ENCODE measurements around the gene MYOM1.

Gene MYOM1

DNA sequence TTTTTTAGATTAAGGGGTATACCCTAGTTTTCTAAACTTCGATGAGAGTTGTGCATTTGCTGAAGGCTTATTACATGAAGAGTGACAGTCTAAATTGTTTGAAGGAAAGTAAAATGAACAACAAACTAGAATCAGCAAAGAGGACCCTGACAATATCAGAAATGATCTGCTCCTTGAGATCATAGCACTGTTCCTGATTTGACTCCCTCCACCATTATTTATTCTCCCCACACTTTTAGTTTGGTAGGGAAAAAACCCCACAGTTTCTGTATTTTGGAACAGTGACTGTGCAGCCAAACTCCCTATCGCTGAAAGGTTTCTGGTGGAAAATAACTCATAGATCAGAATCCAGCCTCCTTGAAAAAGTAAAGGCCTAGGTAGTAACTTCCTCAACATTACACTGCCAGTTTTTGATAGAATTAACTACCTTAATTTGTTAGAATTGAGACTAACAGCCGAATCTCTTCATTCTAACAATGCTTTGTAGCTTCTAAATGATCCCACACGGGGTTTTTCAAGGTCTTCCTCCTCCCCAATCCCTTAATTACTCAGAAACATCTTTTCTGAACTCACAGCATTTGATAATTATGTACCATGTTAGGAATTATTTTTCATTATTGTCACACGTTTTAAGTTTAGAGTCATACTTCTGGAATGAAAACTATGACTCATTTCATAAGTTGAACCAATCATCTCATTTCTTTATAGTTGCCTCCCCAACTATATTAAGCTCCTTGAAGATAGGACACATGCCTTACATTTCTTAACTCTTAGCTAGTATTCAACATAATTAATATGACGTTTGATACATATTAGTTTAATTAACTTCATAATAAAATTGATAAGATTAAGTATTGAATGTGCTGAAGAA lies 30.7 kb upstream of the MYOM1 start:
- DNase-seq (ENCODE audit: low read depth in 2 of 3, low spot score in 1 of 3) = no peak

DNA sequence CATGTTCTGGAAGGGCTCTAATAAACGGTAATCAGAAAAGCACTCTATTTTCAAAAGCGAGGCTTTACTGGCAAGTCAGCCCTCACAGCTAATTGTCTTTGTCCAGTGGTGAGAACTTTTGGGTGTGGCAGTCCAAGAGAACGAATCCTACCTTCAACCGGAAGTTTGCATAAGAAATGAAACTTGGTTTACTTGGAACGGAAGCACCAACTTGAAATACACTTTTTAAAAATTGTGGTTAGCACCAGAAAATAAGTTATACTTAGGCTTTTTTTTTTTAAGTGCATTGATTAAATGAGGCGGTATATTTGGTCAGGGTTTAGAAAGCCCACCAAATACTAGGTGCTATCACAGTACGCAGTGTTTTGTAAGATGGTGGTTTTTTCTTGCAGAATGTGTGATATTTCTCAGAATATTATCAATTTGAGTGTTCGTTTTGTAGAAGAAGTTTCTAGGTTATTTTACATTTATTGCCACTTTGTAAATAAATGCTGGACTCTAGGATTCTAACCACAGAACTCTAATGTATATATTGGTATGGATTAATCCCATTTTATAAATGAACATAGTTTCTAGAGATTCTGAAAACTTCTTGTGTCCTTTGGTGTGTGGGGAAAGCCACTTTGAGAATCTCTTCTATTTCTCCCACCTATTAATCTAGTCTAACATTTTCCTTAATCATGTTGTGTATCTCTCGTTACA lies 29.0 kb upstream of the MYOM1 start:
- no peak for DNase-seq (ENCODE audit: low read depth in 2 of 3, low spot score in 1 of 3)

DNA sequence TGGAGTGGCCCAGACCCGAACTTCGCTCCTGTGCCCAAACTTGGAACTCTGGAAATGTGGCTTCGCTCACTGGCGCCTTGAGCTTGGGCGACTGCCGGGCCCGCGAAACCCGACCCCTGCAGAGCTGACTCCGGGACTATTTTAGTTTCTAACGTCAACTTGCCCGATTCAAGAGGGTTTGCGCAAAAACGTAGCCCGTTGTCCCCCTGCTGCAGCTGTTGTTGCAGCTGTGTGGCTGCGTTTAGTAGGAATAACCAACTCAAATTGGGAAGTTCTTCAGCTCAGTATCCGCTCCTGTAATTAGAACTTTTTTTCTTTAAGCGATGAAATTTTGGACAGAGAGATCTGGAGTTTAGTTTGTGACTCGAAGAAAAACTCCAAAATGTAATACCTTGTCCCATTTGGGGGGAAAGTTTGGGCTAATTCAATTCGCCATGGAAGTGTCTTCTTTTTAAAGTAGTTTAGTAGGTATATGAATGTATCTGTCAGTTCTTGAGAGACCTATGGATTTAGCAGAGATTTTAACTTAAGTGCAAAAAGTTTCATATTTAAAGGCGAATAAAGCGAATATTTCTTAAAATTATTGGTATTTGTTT lies 28.4 kb upstream of the MYOM1 start:
- DNase-seq (ENCODE audit: low read depth in 2 of 3, low spot score in 1 of 3) = no peak

DNA sequence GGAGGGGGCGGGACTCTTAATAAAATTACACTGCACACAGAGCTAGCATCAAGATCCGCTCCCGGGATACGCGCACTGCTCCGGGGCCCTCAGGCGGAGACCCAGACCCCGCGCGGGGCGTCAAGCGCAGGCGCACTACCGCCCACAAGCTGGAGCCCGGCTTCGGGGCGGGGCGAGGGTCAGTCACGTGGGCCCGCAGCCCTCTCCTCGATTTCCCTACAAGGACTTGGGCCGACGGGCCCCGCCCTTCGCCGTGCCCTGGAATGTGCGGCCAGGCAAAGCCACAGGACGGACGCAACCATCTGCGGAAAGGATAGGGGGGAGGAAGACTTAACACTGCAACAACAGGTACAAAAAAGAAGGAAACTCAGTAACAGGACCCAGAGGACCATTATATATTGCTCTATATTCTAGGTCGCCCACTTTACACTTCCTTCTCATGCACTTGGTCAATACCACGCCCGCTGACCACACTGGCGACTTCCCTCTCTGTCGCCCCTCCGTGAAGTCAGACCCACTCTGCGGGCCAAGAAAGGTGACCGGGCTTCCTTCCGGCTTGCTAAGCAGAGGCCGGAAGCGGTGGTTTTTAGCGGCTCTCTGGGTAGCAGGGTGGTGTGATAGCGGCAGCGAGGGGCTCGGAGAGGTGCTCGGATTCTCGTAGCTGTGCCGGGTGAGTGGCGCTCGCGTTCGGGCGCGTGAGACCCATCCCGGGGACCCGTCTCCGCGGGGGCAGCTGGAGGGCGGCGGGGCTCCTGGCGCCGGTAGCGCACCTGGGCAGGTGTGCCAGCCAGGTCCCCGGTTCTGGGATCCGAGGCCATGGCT lies 27.7 kb upstream of the MYOM1 start, which contains the start of gene MYL12A:
MYL12A (plus strand) TSS at position 562 of the 822 bp plus-strand sequence. CDS start 5,447 bp downstream, outside the sequence.
- peak; percentile 93 to 98 (median 96) for DNase-seq (ENCODE audit: low read depth in 2 of 3, low spot score in 1 of 3)

DNA sequence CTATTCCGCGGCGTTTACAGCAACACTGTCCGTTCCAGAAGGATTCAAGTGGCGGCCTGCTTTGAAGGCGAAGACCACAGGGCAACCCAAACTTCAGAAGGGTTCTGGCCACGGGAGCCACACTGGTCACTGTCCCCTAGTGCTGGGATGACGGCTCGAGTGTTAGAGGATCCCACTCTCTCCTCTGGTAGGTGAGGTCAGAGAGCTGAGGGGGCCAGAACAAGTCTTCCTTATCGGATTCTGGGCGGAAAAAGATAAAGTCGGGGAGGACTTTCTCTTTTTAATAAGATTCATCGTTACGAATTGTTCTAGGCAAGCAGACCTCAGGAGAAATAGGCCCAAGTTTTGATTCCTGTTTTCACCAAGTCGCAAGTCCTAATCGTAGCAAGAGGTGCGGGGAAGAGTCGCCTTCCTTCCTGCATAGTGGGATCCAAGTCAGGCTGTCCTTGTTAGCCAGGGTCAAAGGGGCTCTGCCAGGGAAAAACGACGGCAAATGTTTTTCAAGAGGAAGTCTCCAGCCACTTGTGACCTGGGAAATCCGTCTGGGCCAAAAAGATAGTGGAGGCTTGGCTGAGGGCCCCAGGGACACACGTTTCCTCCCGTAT lies 27.0 kb upstream of the MYOM1 start:
- no peak for DNase-seq (ENCODE audit: low read depth in 2 of 3, low spot score in 1 of 3)

DNA sequence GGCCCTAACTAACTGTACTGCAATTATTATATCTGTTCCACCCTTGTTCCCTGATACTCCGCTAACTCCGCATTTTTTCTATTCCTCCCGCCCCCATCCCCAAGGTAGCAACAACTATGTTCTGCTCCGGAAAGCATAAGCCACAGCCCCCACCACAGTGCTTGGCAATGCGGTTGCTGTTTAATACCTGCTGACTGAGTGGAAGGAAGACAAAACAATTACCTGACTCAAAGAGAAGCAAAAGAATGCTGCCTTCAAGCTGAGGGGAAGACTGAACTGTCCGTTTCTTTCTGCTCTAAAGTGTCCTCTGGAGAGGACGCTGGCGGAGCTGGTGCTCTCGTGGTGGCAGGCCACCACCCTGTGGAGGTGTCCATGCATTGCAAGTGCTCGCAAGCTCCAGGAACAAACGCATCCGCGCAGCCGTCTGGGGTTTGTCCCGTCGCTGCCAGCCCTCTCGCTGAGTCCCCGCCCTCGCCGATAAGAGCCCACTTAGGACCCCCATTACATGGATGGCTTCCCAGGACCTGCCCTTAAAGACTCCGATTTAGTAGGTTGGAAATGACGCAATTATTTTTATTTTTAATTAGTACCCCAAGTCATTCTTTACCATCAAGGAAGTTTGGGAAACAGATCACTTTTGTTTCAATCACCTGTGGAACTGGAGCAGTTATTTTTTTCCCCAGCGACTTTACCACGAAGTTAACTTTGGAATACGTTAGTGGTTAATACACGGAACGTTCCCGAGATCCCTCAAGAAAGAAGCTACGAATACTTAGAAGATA lies 26.3 kb upstream of the MYOM1 start:
- DNase-seq (ENCODE audit: low read depth in 2 of 3, low spot score in 1 of 3) = peak; percentile 74 to 78 (median 75)

DNA sequence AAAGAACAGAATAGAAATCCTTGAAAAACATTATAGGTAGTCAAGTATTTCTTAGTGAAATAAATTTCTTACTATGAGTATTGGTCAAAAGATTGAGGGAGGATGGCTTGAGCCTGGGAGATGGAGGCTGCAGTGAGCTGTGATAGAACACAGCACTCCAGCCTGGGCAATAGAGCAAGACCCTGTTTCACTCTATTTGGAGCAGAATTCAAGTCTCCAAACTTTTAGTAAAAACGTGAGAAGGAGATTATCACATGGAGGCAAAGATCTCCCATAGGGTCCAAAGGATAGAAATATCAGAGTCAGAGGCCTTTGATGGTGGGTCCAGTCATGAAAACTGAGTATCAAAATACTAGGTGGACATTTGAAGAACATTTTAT lies 25.4 kb upstream of the MYOM1 start:
- DNase-seq (ENCODE audit: low read depth in 2 of 3, low spot score in 1 of 3) = no peak

DNA sequence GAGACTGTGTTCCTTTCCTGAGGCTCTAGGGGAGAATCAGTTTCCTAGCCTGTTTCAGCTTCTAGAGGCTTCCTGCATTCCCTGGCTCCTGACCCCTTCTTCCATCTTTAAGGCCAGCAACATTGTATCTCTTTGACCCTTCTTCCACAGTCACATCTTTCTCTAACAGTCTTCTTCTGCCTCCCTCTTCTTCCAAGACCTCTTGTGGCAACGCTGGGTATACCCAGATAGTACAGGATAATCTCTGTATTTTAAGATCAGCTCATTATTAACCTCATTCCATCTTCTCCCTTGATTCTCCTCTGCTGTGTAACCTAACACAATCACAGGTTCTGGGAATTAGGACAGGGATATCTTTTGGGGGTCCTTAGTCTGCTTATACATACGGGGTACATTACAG lies 19.0 kb upstream of the MYOM1 start:
- no peak for DNase-seq (ENCODE audit: low read depth in 2 of 3, low spot score in 1 of 3)

DNA sequence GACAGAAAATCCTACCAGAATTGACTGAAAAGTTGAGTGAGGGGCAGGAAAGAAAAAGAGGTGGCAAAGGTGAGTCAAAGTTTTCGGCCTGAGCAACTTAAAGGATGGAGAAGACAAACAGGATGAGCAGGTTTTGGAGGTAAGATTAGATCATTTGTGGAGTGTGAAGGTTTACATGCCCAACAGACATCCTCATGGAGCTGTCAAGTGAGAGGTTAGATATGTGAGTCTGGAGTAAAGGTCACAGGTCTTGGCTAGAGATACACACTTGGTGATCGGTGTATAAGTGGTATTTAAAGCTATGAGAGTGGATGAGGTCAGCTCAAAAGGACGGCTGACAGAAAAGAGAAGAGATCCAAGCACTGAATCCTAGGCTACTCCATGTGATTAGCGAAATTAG lies 16.7 kb upstream of the MYOM1 start:
- no peak for DNase-seq (ENCODE audit: low read depth in 2 of 3, low spot score in 1 of 3)

DNA sequence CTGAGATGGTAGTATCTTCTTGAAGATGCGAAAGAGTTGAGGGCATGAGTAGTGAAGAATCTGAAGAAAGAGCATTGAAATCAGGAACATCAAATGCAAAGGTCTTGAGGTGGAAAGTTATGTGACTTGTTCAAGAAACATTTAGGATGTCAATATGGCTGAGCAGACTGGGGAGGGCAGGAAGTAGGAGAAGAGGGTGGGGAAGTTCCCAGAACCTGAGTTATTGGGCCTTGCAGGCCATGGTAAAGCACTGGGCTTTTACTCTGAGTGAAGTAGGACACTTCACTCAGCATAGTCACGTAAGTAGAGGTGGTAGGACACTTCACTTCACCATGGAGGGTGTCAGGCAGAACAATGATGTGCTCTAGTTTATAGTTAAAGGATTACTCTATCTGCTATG lies 16.1 kb upstream of the MYOM1 start:
- no peak for DNase-seq (ENCODE audit: low read depth in 2 of 3, low spot score in 1 of 3)

DNA sequence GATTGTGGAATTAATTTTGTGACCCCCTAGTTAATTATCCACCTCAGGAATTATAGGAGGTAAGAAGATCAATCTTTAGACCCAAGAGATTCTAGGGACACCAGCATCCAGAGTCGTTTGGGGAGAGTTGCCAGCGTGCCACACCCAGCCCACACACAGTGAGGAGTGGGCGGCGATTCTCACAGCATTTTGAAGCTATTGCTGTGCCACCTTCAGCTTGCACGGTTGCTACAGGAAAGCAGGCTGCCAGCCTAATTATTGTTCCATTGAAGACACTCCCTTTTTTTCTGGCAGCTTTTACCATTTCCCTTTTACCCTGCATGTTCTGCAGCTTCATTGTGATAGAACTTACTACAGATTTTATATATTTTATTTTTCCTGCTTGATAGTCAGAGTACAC lies 14.7 kb upstream of the MYOM1 start:
- no peak for DNase-seq (ENCODE audit: low read depth in 2 of 3, low spot score in 1 of 3)

DNA sequence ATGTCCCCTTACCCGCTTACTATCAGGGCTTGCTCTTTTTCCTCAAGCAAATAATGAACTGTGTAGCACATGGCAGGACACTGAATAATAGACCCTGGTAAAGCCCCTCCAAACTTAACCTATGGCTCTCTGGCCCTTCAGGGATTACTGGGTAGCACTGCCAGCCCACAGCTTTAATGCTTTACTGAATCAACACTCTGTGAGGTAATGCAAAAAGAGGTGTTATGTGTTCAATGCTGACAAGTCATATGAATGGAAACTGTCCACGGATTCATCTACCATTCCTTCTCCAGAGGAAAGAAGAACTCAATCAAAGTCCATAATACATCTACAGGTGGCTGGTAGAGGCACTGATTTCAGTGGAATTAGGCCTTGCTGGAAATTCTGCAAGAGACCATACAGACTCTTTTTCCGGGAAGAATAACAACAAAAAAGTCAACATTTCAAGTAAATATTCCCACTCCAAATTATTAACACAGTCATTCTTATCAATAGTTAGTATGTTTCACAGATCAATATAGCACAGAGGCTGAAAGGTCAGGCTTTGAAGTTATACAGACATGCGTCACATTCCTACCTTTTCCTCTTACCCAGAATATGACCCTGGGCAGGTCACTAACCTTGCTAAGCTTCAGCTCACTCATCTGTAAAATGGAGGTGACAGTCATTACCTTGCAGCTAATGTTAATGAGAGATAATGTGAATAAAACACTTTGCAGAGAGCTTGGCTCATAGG lies 13.8 kb upstream of the MYOM1 start:
- no peak for DNase-seq (ENCODE audit: low read depth in 2 of 3, low spot score in 1 of 3)

DNA sequence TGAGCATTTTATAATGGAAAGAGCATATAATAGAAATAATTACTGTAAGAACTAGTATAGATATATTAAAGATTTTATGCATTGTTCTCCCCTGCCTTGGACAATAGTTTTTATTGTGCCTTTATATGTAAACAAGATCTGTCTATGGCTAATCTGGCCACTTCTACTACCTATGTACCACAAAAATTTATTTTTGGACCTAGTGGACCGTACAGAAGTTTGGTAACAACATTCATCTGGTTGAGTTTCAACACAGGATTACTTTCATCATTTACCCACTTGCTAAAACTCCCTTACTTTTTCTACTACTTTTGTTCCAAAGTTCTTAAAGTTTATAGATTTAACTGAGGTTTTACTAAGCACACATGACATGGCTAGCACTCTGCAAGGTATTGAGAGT lies 13.2 kb upstream of the MYOM1 start:
- no peak for DNase-seq (ENCODE audit: low read depth in 2 of 3, low spot score in 1 of 3)

DNA sequence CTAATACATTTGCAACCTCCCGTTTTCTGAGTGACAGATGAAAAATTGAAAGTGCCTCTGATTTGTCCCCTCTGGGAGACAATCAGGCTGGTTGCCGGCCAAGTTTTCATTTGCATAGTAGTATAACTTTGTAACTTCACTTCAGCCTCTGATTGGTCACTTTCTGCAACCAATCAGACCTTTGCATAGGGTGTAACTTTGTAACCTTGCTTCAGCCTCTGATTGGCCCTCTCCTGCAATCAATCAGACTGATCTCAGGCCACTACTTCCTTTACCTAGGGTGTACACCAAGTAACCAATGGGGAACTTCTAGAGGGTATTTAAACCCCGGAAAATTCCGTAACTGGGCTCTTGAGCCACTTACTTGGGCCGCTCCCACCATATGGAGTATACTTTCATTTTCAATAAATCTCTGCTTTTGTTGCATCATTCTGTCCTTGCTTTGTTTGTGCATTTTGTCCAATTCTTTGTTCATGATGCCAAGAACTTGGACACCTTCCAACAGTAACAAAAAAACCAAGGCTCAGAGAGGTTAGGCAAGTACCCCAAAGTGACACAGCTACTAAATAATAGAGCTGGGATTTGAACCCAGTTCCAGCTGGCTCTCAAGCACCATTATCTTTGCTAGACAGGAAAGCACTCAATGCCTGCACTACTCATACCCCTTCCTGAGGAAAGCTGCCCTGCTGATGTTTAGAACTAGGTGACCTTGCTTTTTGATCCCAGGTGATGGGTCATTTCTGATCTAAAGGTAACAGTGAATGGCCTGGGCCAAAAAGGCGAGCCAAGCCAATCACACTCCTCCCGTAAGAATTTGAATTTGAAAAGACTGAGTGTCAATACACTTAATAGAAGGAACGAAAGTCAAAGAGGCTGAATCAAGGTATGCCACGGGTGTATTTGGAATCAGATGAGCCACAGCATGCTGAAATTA lies 10.9 kb upstream of the MYOM1 start:
- DNase-seq (ENCODE audit: low read depth in 2 of 3, low spot score in 1 of 3) = no peak

DNA sequence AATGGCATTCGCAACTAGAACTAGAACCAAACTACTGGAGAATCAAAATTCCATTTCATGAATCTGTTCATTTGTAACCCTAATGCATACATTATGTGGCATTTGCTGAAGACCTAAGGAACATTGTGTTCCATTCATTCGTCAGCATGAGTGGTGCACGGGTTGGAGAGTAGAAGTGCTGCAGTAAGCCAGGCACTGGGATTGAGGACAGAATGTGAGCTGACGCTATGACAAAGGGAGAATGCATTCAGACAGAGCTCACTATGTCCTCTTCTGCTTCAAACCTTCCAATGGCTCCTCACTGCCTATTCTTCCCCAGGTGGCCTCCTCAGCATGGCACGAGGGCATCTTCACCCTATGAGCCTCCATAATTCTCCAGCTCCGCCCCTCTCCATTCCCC lies 6.3 kb upstream of the MYOM1 start:
- DNase-seq (ENCODE audit: low read depth in 2 of 3, low spot score in 1 of 3) = no peak

DNA sequence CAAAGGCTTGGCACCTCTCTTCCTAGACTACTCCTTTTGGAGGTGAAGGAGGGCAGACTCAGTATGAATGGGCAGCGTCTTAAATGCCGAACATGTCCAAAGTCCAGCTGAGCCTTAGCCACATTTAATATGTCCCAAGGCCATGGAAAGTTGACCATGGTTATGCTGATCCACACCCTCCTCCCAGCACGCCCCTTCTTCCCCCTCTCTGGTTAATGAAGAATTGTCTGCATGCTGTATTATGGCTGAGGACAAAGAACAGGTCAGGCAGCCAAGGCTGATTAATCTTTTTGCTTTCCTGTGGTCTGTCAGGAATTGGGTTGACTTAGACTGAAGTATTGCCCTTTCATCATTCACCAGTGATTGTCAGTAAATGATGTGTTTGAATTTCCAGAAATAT lies 5.8 kb upstream of the MYOM1 start:
- DNase-seq (ENCODE audit: low read depth in 2 of 3, low spot score in 1 of 3) = no peak

DNA sequence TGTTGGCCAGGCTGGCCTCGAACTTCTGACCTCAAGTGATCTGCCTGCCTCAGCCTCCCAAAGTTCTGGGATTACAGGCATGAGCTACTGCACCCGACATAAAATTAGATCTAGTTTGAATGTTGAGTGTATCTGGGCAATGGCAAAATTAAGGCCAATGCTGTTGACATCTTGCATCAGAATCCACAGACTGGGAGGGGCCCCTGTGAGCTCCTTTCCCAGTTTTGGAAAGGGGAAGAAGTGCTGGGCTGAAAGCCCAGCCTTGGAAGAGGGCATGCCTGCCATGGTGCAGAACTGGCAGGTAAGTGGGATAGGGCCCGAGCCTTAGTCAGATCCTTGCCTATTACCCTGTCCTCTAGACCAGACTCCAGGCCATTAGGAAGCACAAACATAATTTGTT lies 4.5 kb upstream of the MYOM1 start:
- no peak for DNase-seq (ENCODE audit: low read depth in 2 of 3, low spot score in 1 of 3)

DNA sequence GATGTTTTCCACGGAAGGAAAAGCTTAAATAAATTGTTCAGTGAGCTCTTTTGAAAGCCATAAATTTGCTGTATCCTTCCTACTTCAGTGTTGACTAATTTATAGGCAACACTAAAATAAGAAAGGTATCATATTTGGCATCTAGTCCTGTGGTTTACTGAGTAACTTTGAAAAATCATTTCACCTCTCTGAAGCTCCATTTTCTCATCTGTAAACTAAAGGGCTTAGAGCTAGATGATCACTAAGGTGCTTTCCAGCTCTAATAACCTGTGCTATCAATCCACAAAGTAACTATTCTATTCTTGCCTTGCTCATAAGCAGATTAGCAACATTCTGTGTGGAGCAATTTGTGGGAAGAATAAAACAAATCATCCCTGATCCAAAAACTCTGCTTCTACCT lies 3.6 kb upstream of the MYOM1 start:
- no peak for DNase-seq (ENCODE audit: low read depth in 2 of 3, low spot score in 1 of 3)
